OCI-M1 (cell line): ENCODE measurements around the gene PRR14.
A peak's percentile ranks its signal among the peaks of the same experiment; 100 is the strongest.

Source experiments
- DNase-seq: peaks from one replicate; lab custom pipeline; 2025; lab: John Stamatoyannopoulos, UW

Gene PRR14

GRCh38 chr16:30650369-30651123 is at the start of gene PRR14:
Gene PRR14 (plus strand): TSS chr16:30650960. CDS start chr16:30651646, 686 bp downstream.
- DNase-seq: peak; percentile 100

- DNase-seq: peak; percentile 47
Observed at GRCh38 chr16:30601966-30602365, 48.8 kb upstream of the PRR14 start.

- DNase-seq: no peak
Observed at GRCh38 chr16:30602616-30603277, 48.0 kb upstream of the PRR14 start.

- DNase-seq: no peak
Observed at GRCh38 chr16:30603945-30604315, 46.8 kb upstream of the PRR14 start.

GRCh38 chr16:30604316-30604947 is 46.3 kb upstream of the PRR14 start:
- DNase-seq: no peak

- no peak for DNase-seq
Observed at GRCh38 chr16:30605158-30605557, 45.6 kb upstream of the PRR14 start.

GRCh38 chr16:30606004-30606403 is 44.8 kb upstream of the PRR14 start:
- DNase-seq: no peak

GRCh38 chr16:30609002-30609925 is 41.5 kb upstream of the PRR14 start:
- peak; percentile 75 for DNase-seq

GRCh38 chr16:30609926-30610839 is 40.6 kb upstream of the PRR14 start, which contains the start of gene ZNF689:
Gene ZNF689 (minus strand): TSS chr16:30610389. CDS start chr16:30610041, 348 bp downstream.
- peak; percentile 99 for DNase-seq

GRCh38 chr16:30615358-30616091 is 35.2 kb upstream of the PRR14 start:
- peak; percentile 67 for DNase-seq

- no peak for DNase-seq
Observed at GRCh38 chr16:30619202-30619601, 31.6 kb upstream of the PRR14 start.

GRCh38 chr16:30619638-30620037 is 31.1 kb upstream of the PRR14 start:
- no peak for DNase-seq

GRCh38 chr16:30620169-30620568 is 30.6 kb upstream of the PRR14 start:
- DNase-seq: no peak

- DNase-seq: no peak
Observed at GRCh38 chr16:30621765-30622164, 29.0 kb upstream of the PRR14 start.

GRCh38 chr16:30622455-30623032 is 28.2 kb upstream of the PRR14 start:
- peak; percentile 38 for DNase-seq

- DNase-seq: peak; percentile 36
Observed at GRCh38 chr16:30623536-30624283, 27.1 kb upstream of the PRR14 start.

- DNase-seq: no peak
Observed at GRCh38 chr16:30626236-30626635, 24.5 kb upstream of the PRR14 start.

GRCh38 chr16:30628628-30629540 is 21.9 kb upstream of the PRR14 start:
- peak; percentile 95 for DNase-seq
